PC-9 (cell line): ENCODE measurements around the gene FIZ1. TPM values are rescaled to one million over a fixed set of nuclear protein-coding genes. Genes with fewer than 3 reads are reported as not detected.

Experiments used
- BruUV-seq: library from RNA; stranded (reverse); fragments of 400-500 nt; replicated peaks from 2 replicates; lab custom pipeline; 2021; lab: Mats Ljungman, UMichigan
- CTCF ChIA-PET: fragments of 300-600 bp; sonication (Branson Sonifier 250); formaldehyde crosslinking; loops from one replicate; lab custom pipeline; 2022; ENCODE audit warnings: antibody characterized with exemption; lab: Charles Lee
- POLR2A ChIA-PET: fragments of 300-600 bp; sonication (Branson Sonifier 250); formaldehyde crosslinking; loops from one replicate; lab custom pipeline; 2022; ENCODE audit warnings: antibody characterized with exemption; ENCODE audit not compliant: unreplicated experiment; lab: Charles Lee
- DNase-seq, 2 experiments: peaks; one replicate each; pipeline versions ENCODE4 v3.0.0 to v3.0.0-alpha.2; 2015 to 2022; ENCODE audit warnings: mixed read lengths in 1 of 2
- H2AFZ ChIP-seq: fragments of 200-600 bp; sonication (generic); 2 replicates; pipeline ENCODE4 v1.8.1; 2017; ENCODE audit warnings: antibody characterized with exemption
- H3F3A ChIP-seq: fragments of 200-600 bp; sonication (generic); 2 replicates; pipeline ENCODE4 v1.8.1; 2017; ENCODE audit warnings: antibody characterized with exemption, mild to moderate bottlenecking, low read depth; ENCODE audit not compliant: insufficient read depth
- H3K27ac ChIP-seq: fragments of 200-600 bp; sonication (generic); 2 replicates; pipeline ENCODE4 v1.6.1; 2016; ENCODE audit warnings: mixed run types
- H3K27me3 ChIP-seq: fragments of 200-600 bp; sonication (generic); 2 replicates; pipeline ENCODE4 v1.6.1; 2016; ENCODE audit warnings: low read depth, mixed run types; ENCODE audit not compliant: insufficient read depth
- H3K36me3 ChIP-seq: fragments of 200-600 bp; sonication (generic); 2 replicates; pipeline ENCODE4 v1.6.1; 2016; ENCODE audit warnings: low read depth, mixed run types
- H3K4me1 ChIP-seq: fragments of 200-600 bp; sonication (generic); replicated peaks from 2 replicates; pipeline ENCODE4 v1.6.1; 2016; ENCODE audit warnings: mixed run types; ENCODE audit not compliant: insufficient read depth
- H3K4me2 ChIP-seq: fragments of 200-600 bp; sonication (generic); 2 replicates; pipeline ENCODE4 v1.6.1; 2017; ENCODE audit warnings: mixed run types
- H3K4me3 ChIP-seq: fragments of 200-600 bp; sonication (generic); 2 replicates; pipeline ENCODE4 v1.6.1; 2016; ENCODE audit warnings: mixed run types
- H3K79me2 ChIP-seq: fragments of 200-600 bp; sonication (generic); 2 replicates; pipeline ENCODE4 v1.6.1; 2017; ENCODE audit warnings: low read depth, mixed run types
- H3K9me2 ChIP-seq: fragments of 200-600 bp; sonication (generic); 2 replicates; pipeline ENCODE4 v1.8.1; 2017; ENCODE audit warnings: mild to moderate bottlenecking; ENCODE audit not compliant: insufficient read depth
- H3K9me3 ChIP-seq: fragments of 200-600 bp; sonication (generic); 2 replicates; pipeline ENCODE4 v1.8.1; 2016; ENCODE audit warnings: low read depth; ENCODE audit not compliant: insufficient read depth
- H4K20me1 ChIP-seq: fragments of 200-600 bp; sonication (generic); 2 replicates; pipeline ENCODE4 v1.8.1; 2017; ENCODE audit not compliant: insufficient read depth
- CTCF ChIP-seq: fragments of 200-600 bp; sonication (generic); conservative IDR thresholded peaks from 2 replicates; pipeline ENCODE4 v1.6.1; 2017; ENCODE audit warnings: mixed run types, antibody characterized with exemption, mild to moderate bottlenecking, moderate library complexity
- EZH2 ChIP-seq: fragments of 200-600 bp; sonication (generic); IDR thresholded peaks from 2 replicates; pipeline ENCODE4 v1.8.0; 2017; ENCODE audit warnings: antibody characterized with exemption, low read depth
- intact Hi-C: fragments of 100-400 bp; cut with micrococcal nuclease; formaldehyde crosslinking; loops from one replicate; pipeline ENCODE4 v1.10.0; 2022; ENCODE audit not compliant: unreplicated experiment
- total RNA-seq: library from RNA; stranded (reverse); gene quantifications from 2 replicates; pipeline ENCODE4 v1.2.3, GENCODE V29; 2021

Gene FIZ1
- total RNA-seq, 1 experiment from 2014 or later, result 25.4 TPM

- Histone ChIP-seq H3K4me3 (no peak overlapping the region), H4K20me1 (peaks cover 43% of the 10 kb centered on the region), H2AFZ (no peak overlapping the region), H3K79me2 (peaks cover 27% of the 10 kb centered on the region), H3K36me3 (peaks cover 12% of the 10 kb centered on the region; the same call in 1 of the 2 replicates), H3K4me2 (no peak overlapping the region), H3K9me2 (no peaks in the 10 kb centered on the region), H3K9me3 (no peaks in the 10 kb centered on the region), H3K27ac (no peak overlapping the region), H3F3A (peaks cover 25% of the 10 kb centered on the region; the same call in 1 of the 2 replicates), H3K4me1 (no peaks in the 10 kb centered on the region; the same call in 1 of the 2 replicates), H3K27me3 (no peaks in the 10 kb centered on the region)
- no peak for TF ChIP-seq EZH2
- no peak for TF ChIP-seq CTCF
- CTCF ChIA-PET, result no interaction called here
- DNase-seq, result peak in 1 of 2 experiments; percentile 33
- intact Hi-C loops, result no loop called here
- BruUV-seq, result no TSS peak
- POLR2A ChIA-PET, result no interaction called here
Measured at GRCh38 chr19:55611983-55612645, 12.8 kb upstream of the FIZ1 start.

GRCh38 chr19:55611300-55611982, 12.1 kb upstream of the FIZ1 start:
- POLR2A ChIA-PET, result no interaction called here
- intact Hi-C loops, result no loop called here
- Histone ChIP-seq H3K9me3 (no peaks in the 10 kb centered on the region), H3K4me1 (peaks cover 6% of the 10 kb centered on the region), H3K36me3 (peaks cover 12% of the 10 kb centered on the region; the same call in 1 of the 2 replicates), H3K9me2 (no peaks in the 10 kb centered on the region), H3K27ac (no peak overlapping the region), H3K4me2 (no peak overlapping the region), H3F3A (peaks cover 25% of the 10 kb centered on the region; the same call in 1 of the 2 replicates), H3K27me3 (no peaks in the 10 kb centered on the region), H3K79me2 (peaks cover 34% of the 10 kb centered on the region), H2AFZ (no peak overlapping the region), H4K20me1 (peaks cover 49% of the 10 kb centered on the region), H3K4me3 (no peak overlapping the region)
- CTCF ChIA-PET, result interaction anchor here (0.6 kb wide), 1 partner anchor 143 kb away, joined by 3 read pairs; no protein-coding TSS in a partner anchor
- TF ChIP-seq EZH2 (no peak), CTCF (no peak)
- no TSS peak for BruUV-seq
- DNase-seq, result no peak

GRCh38 chr19:55609326-55609725, 10.0 kb upstream of the FIZ1 start:
- ChIA-PET CTCF (interaction anchor here (0.6 kb wide), 1 partner anchor 15 kb away, joined by 13 read pairs; the partner anchor contains the start of gene ZNF784), POLR2A (no interaction called here)
- no TSS peak for BruUV-seq

More at GRCh38 chr19:55609326-55609725, 10.0 kb upstream of the FIZ1 start:
- peak in 1 of 2 experiments; percentile 20 for DNase-seq
- H3K27ac ChIP-seq, result no peak overlapping the region
- no peaks in the 10 kb centered on the region for H3K9me3 ChIP-seq
- intact Hi-C loops, result no loop called here
- H3F3A ChIP-seq, result peaks cover 36% of the 10 kb centered on the region
- no peak overlapping the region for H3K4me2 ChIP-seq
- peaks cover 50% of the 10 kb centered on the region for H4K20me1 ChIP-seq
- no peak overlapping the region for H3K4me3 ChIP-seq
- peaks cover 12% of the 10 kb centered on the region; the same call in 1 of the 2 replicates for H3K36me3 ChIP-seq
- H2AFZ ChIP-seq, result no peak overlapping the region
- H3K4me1 ChIP-seq, result peaks cover 10% of the 10 kb centered on the region
- no peaks in the 10 kb centered on the region for H3K27me3 ChIP-seq
- TF ChIP-seq EZH2 (no peak), CTCF (no peak)
- H3K79me2 ChIP-seq, result peaks cover 40% of the 10 kb centered on the region
- no peaks in the 10 kb centered on the region for H3K9me2 ChIP-seq
